Stimulated activated CD4-positive, alpha-beta T cell treated with anti-CD3 and anti-CD28 coated beads, Interleukin-15, amount 100 ng/mL, for 24 hours (primary cell): ENCODE data around the gene RBMS3.
"Not testable (repeated sequence)": the region's sequence is repeated elsewhere in the genome, so short reads cannot be mapped to it uniquely, and the experiment has no call there.

Experiments used
- DNase-seq: peaks from one replicate; pipeline ENCODE4 v3.0.0-alpha.2; 2020

Gene RBMS3

GRCh38 chr3:29345516-29346300, 64.8 kb downstream of the RBMS3 start:
- DNase-seq = no peak

DNA sequence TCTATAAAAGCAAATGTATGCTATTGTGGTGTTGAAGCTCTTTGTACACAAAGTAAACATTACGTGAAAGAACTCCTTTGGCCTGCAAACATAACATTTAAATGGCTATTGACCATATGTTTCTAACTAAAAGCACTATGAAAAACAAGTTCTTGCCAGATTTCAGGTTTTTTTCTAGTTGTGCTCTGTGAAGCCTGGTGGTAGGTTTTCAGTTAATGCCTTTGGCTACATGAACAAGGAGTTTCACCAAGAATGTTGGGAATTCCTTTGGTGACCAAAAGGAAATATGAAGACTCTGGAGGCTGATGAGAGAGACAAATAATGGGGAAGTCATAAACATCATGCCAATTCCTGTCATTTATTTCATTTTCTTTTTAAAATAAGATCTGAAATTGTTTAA, 66.0 kb downstream of the RBMS3 start:
- no peak for DNase-seq

GRCh38 chr3:29347412-29347811, 66.5 kb downstream of the RBMS3 start:
- no peak for DNase-seq

DNA sequence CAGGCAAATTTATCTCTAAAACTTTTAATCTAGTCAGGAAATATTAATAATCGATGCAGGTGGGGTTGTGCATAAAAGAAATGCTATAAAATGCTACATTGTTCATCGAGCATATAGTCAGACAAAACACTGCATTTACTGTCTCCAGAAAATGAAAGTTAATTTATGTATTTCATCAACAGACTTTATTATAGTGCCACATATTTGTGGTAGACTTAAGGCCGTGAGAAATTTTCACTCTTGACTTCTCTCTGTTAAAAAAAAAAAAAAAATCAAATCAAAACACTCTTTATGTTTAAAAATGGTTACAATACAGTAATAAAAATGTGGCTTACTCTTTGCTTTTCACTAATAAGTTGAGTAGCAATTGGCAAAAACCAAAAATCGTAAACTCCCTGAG, 67.4 kb downstream of the RBMS3 start:
- no peak for DNase-seq

GRCh38 chr3:29349049-29349448, 68.2 kb downstream of the RBMS3 start:
- DNase-seq = no peak

DNA sequence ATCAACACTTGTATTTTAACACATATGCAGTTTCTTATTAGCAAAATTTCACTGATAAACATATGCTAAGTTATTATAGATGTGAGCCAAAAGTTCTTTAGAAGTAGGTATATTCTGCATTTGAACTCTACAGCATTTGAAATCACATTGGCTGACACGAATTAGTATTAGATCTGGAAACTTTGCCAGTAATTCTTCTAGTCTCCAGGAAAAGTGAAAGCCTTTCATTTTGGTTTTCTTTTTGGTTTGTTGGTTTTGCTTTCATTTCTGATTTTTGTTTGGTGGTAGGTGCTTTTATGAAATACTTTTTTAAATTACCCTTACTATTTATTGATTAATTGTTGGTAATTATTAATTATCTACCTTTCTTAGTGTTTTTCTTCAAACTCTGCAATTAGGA, 72.9 kb downstream of the RBMS3 start:
- DNase-seq = no peak

DNA sequence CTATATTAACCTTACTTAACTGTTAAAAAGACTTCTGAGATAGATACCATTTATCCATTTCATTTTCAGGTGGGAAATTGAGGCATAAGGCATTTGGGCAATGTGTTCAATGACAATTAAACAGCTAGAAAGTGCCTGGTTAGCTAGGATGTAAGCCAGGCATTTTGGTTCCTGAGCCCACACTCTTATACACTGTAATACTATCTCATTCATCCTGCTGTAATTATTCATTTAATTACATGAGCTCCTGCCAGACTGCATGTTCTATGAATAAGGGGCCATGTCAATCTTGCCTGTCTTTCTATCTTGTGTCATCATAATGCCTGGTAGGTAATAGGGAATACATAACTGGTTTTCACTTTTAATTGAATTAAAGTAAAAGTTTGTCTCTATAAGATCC, 74.0 kb downstream of the RBMS3 start:
- DNase-seq = no peak

- no peak for DNase-seq
Measured at GRCh38 chr3:29356062-29356461, 75.2 kb downstream of the RBMS3 start.

GRCh38 chr3:29360289-29360688, 79.4 kb downstream of the RBMS3 start:
- not testable (repeated sequence) for DNase-seq

DNA sequence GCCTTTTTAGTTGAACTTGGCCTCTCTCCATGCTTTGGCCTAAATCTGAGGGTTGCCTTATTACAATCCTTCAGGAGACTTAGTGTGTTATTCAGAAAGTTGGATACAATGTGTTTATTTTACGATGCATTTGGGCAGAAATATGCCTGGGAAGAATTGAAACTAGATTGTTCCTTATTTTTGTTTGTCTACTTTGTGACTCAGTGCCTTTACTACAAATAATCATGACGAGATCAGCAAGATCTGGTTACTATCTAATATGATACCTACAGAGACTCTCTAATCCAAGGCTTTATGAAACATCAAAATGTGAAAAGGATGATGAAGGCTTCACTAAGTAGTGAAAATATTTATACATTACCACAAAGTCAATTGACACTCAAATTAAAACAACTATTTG, 82.2 kb downstream of the RBMS3 start:
- no peak for DNase-seq

DNA sequence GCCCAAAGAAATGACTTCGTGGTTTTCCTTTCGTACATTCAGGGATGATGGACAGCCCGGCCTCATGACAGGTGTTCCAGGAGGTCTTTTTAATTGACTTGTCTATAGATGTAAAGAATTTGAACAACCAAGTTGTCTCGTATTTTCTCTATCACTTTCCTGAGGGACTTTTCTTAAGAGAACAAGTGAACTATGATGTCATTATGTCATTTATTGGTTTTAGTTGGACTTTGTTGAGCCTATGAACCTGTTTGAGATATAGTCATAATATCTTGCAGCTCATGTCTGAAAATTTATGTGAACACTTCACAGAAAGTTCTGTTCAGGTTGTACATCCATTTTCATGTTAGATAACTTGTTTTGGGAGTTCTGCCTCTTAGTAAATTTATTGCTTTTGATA, 89.2 kb downstream of the RBMS3 start:
- DNase-seq = no peak

DNA sequence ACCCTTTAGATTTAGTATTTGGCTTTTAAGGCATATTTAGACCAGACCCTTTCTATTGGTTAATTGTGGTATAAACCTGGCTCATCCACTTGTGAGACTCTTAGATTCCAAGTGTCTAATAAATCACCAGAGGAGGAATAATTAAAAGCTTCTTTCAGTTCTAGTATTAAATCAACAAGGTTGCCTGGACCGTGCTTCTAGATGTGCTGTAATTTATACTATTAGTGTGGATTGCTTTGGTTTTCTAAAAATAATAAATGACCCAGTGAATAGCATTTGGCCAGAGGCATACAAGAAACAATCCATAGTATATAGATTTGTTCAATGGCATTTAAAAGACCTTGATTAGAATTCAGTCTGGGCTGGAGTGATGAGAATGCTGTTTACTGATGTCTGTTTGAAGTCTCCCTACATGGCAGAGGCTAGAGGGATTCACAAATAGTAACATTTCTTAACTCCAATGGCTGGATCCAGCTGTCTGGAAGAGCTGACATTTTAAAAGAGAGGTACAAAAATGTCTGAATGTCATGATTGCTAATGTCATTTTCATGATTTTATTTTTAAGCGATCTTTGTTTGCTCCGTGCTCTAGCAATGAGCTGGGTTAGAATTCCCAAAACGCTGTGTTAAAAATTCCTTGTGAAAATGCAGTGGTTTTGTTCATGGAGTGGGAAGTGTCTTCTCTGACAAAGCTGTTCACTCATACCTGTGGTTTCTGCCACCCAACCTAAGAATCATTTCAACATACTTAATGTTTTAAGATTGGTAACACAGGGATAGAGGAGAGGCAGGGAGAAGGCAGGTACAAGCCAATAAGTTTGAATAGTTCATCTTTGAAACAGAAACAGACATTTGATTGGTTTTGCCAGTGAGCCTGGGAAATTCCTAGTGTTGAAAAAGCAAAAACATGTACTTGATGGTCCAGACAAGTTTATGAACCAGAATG, 89.9 kb downstream of the RBMS3 start:
- no peak for DNase-seq

- DNase-seq = no peak
Measured at GRCh38 chr3:29373131-29373680, 92.3 kb downstream of the RBMS3 start.

DNA sequence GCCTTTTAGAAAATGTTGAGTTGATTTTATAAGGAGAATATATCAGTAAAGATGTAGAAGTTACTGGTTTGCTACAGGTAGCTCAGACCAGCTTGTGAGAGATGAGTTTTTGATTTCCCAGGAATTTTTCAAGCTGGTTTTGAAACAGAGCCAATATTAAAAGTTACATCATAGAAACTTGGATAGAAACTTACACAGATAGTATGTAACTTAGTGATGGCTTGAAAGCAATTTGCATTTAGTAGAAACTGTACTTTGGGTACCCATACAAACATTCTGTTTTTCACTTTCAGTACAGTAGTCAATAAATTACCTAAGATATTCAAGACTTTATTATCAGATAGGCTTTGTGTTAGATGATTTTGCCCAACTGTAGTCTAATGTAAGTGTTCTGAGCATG, 93.4 kb downstream of the RBMS3 start:
- no peak for DNase-seq

DNA sequence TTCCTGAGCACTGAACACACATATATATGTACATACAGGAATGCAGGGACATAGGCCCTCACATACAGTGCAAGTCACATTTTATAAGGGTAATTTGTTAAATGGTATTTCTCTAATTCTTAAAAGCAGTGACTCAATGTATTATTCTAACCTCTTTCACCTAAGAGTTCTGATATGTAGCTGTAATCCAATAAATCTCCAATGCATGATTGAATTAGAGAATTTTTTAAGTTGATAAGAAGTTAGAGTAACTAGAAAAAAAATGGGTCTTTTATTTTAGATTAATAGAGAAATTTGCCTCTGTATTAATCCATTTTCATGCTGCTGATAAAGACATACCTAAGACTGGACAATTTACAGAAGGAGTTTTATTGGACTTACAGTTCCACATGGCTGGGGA, 98.2 kb downstream of the RBMS3 start:
- DNase-seq = no peak

DNA sequence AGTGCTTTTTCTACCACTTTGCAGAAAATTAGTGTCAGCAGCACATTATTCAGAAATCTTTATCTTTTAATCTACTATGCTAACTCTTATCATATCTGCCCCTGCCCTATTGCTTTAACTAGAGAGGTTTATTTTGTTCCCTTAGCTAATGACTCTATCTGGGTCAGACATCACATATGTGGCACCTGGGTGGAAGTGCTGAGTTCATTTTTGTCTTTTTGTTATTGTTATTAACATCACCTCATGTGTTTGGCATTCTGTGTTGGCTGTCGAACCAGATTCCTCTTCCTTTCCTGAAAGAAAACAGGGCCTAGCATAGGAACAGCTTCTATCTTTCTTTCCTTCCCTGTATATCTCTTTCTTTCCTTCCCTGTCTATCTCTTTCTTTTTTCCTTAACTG, 100.7 kb downstream of the RBMS3 start:
- DNase-seq = no peak

- no peak for DNase-seq
Measured at GRCh38 chr3:29382409-29382808, 101.5 kb downstream of the RBMS3 start.

GRCh38 chr3:29382845-29383244, 102.0 kb downstream of the RBMS3 start:
- DNase-seq = no peak

DNA sequence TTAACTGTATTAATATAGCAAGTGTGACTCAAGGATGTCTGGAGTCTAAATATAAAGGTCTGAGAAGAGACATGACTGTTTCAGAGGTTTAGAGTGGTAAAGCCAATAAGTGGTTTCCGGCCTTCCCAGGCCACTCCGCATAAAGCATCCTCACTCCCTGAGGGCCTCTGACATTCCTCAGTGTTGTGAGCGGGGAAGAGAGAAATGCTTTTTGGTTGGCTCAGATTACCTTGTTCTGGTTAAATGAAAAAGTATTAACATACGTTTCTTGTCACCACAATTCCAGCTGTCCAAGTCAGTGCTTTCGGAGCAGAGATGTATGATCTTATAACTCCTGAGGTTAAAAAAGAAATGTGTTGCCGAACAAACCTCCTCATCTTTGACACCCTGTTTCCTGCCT, 103.8 kb downstream of the RBMS3 start:
- DNase-seq = no peak

DNA sequence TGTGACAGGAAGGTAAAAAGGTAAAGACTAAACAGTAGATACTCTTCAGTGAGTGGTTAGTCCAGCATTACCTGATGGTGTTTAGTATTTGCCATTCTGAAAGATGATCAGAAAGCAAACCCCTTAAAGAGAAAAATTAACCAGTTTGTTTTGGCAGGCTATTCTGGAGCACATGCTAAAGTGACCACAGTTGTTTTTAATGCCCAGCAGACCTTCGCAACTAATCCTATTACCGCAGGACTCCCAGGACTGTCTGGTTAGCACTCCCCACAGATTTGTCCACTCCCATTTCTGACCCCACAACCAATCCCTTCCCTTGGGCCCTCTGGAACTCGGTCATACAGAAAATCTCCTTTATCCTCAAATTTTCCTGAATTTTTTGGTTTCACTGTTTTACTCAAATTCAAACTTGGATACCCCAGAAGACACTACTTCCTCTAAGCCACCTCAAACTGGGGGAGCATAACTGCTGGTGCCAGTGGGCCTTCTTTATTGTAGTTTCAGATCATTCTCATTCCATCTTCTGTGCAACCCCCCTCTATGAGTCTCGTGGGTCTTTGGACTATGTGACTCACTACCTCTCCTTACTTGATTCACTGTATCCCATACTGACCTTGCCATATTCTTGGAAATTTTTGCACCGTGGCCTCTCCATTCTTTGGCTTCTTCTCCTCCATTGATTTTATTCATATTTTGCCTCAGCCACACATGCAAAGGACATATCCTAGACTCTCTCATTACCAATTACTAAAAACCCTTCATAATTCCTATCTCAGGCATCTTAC, 104.4 kb downstream of the RBMS3 start:
- no peak for DNase-seq

DNA sequence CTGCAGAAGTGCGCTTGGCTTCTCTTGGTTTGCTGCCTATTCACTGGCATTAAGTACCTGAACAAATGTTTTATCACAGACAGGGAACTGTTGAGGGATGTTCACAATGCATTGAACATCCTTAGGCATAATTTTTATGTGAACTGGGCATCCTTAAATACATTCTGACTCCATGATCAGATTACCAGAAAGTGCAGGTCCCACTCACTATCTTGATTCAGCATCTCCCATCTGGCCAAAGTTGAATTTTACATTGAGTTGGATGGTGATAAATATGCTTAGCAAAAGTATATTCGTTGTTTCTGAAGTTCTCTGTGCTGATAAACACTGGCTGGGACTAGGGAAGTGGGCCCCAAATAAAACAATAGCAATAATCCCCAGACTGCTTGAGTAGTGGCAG, 108.5 kb downstream of the RBMS3 start:
- no peak for DNase-seq

DNA sequence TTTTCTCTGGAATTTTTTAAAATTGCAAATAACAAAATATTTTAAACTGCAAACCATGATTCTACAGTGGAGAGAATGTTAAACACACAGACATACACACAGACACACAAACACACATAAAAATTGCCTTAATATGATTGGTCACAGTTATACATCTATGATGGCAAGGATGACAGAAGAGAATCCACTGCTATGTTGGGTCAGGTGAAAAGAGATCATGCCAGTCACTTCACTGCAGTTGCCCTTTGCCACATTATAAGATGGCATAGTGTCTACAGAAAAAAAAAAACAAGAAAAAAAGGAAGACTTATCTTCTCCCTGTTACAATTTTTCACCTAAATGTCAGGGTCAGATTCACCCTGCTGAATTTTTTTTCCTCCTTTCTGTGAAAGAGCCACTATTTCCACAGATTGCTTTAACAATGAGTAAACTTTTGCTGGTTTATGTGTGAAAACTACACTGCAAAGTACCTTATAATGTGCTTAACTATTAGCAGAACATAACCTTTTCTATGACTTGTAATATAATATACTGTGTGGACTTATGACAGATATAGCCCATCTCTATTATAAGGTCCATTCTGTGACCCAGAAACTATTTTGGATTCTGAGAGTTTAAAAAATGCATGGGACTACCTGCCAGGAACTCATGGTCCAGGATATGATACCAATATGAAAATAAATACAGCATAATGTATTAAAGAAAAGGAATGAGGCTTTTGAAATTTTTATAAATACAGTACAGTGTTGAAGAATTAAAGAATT, 111.9 kb downstream of the RBMS3 start:
- DNase-seq = no peak
